HepG2 (cell line): ENCODE measurements around the gene NEDD8. TPM values are rescaled to one million over a fixed set of nuclear protein-coding genes. Genes with fewer than 3 reads are reported as not detected.

Experiments
- ARHGAP35 ChIP-seq: sonication (generic); formaldehyde crosslinking; IDR thresholded peaks from 2 replicates; pipeline ENCODE4 v1.9.0; 2022; ENCODE audit warnings: mild to moderate bottlenecking, inconsistent platforms, moderate library complexity, missing genetic modification reagents, borderline replicate concordance
- DRAP1 ChIP-seq: IDR thresholded peaks from 2 replicates; pipeline ENCODE4 v1.6.1; 2016; ENCODE audit warnings: missing genetic modification reagents, missing compliant biosample characterization
- GLMP ChIP-seq: sonication (generic); formaldehyde crosslinking; IDR thresholded peaks from 2 replicates; pipeline ENCODE4 v1.9.0; 2021; ENCODE audit warnings: missing genetic modification reagents, mild to moderate bottlenecking, borderline replicate concordance
- ISL2 ChIP-seq: sonication (generic); formaldehyde crosslinking; IDR thresholded peaks from 2 replicates; pipeline ENCODE4 v1.5.0; 2020; ENCODE audit warnings: missing genetic modification reagents
- KLF13 ChIP-seq: sonication (generic); formaldehyde crosslinking; IDR thresholded peaks from 2 replicates; pipeline ENCODE4 v1.4.0; 2020; ENCODE audit warnings: mild to moderate bottlenecking, missing genetic modification reagents
- KLF6 ChIP-seq: IDR thresholded peaks from 2 replicates; pipeline ENCODE4 v1.8.0; 2016; ENCODE audit warnings: missing biosample characterization, missing genetic modification reagents
- MEIS1 ChIP-seq: sonication (generic); formaldehyde crosslinking; IDR thresholded peaks from 2 replicates; pipeline ENCODE4 v1.9.0; 2021; ENCODE audit warnings: mild to moderate bottlenecking, missing genetic modification reagents, moderate library complexity, borderline replicate concordance
- NFATC3 ChIP-seq: sonication (generic); formaldehyde crosslinking; IDR thresholded peaks from 2 replicates; pipeline ENCODE4 v1.5.1; 2020; ENCODE audit warnings: mild to moderate bottlenecking, missing genetic modification reagents
- PAXIP1 ChIP-seq: sonication (generic); formaldehyde crosslinking; conservative IDR thresholded peaks from 2 replicates; pipeline ENCODE4 v1.4.0; 2020; ENCODE audit warnings: mild to moderate bottlenecking, missing genetic modification reagents, moderate library complexity
- POLR2G ChIP-seq: fragments of 200-400 bp; formaldehyde crosslinking; IDR thresholded peaks from 2 replicates; pipeline ENCODE4 v1.6.1; 2018; ENCODE audit warnings: mild to moderate bottlenecking, low read depth, low read length, moderate library complexity
- RELA ChIP-seq: sonication (generic); formaldehyde crosslinking; IDR thresholded peaks from 2 replicates; pipeline ENCODE4 v1.4.0; 2020; ENCODE audit warnings: missing genetic modification reagents
- SALL2 ChIP-seq: sonication (generic); formaldehyde crosslinking; IDR thresholded peaks from 2 replicates; pipeline ENCODE4 v1.8.1; 2023; ENCODE audit warnings: mild to moderate bottlenecking, missing genetic modification reagents, inconsistent platforms
- ZBTB49 ChIP-seq: sonication (generic); formaldehyde crosslinking; IDR thresholded peaks from 2 replicates; pipeline ENCODE4 v1.4.0; 2020; ENCODE audit warnings: missing genetic modification reagents, borderline replicate concordance
- ZNF577 ChIP-seq: sonication (generic); formaldehyde crosslinking; IDR thresholded peaks from 2 replicates; pipeline ENCODE4 v1.4.0; 2020; ENCODE audit warnings: mild to moderate bottlenecking, low read depth, missing genetic modification reagents, borderline replicate concordance
- ZNF747 ChIP-seq: sonication (generic); formaldehyde crosslinking; IDR thresholded peaks from 2 replicates; pipeline ENCODE4 v1.8.1; 2023; ENCODE audit warnings: missing genetic modification reagents, mild to moderate bottlenecking, borderline replicate concordance
- ZSCAN5A ChIP-seq: sonication (generic); formaldehyde crosslinking; IDR thresholded peaks from 2 replicates; pipeline ENCODE4 v1.8.0; 2022; ENCODE audit warnings: mild to moderate bottlenecking, missing genetic modification reagents, borderline replicate concordance
- ZXDC ChIP-seq: sonication (generic); formaldehyde crosslinking; IDR thresholded peaks from 2 replicates; pipeline ENCODE4 v1.5.0; 2020; ENCODE audit warnings: mild to moderate bottlenecking, missing genetic modification reagents
- polyA plus RNA-seq, 8 experiments: library from polyadenylated mRNA; depleted of rRNA in 3 of 8; stranded (reverse) in 7 of 8; unstranded in 1 of 8; fragments of >200 nt; fragmentation: Illumina TruSeq in 4 of 8; extraction: Trizol in 4 of 8; gene quantifications; 2 replicates each; pipeline versions ENCODE4 v1.2.1 to v1.2.3, GENCODE V29; 2011 to 2016; ENCODE audit warnings: low read depth in 4 of 8, missing spikeins in 1 of 8, mixed read lengths in 1 of 8; ENCODE audit not compliant: insufficient read depth in 1 of 8
- total RNA-seq, 5 experiments: library from RNA; depleted of rRNA; stranded (reverse); fragments of >200 nt; fragmentation: Illumina TruSeq; extraction: Trizol; gene quantifications; 2 replicates each; pipeline ENCODE4 v1.2.3, GENCODE V29; 2016; ENCODE audit warnings: low read depth in 1 of 5

Gene NEDD8
- total and polyA plus RNA-seq, 2 of the 13 experiments (the other 11 are each of a cell fraction or from before 2014, with no cell fraction given) = 535 to 713 TPM

GRCh38 chr14:24261256-24261968 is 29.2 kb upstream of the NEDD8 start (continued):
- TF ChIP-seq SALL2 = no peak
- peak; percentile 60; the same call in 1 of the 2 replicates for TF ChIP-seq GLMP (CRISPR knock-in tag)
- TF ChIP-seq ARHGAP35 (CRISPR knock-in tag) = no peak
- TF ChIP-seq ZBTB49 (CRISPR knock-in tag) = no peak
- no peak for TF ChIP-seq ISL2 (CRISPR knock-in tag)
- no peak for TF ChIP-seq ZXDC (CRISPR knock-in tag)
- TF ChIP-seq ZNF577 (CRISPR knock-in tag) = no peak
- TF ChIP-seq RELA (CRISPR knock-in tag) = no peak
- TF ChIP-seq POLR2G = no peak
- TF ChIP-seq KLF13 (CRISPR knock-in tag) = no peak
- TF ChIP-seq DRAP1 = no peak
- TF ChIP-seq NFATC3 = no peak
- no peak for TF ChIP-seq ZNF747
- TF ChIP-seq KLF6 (CRISPR knock-in tag) = no peak
- no peak for TF ChIP-seq ZSCAN5A (CRISPR knock-in tag)
- TF ChIP-seq MEIS1 (CRISPR knock-in tag) = no peak
- TF ChIP-seq PAXIP1 (CRISPR knock-in tag) = no peak
